ENCODE measurements around the gene ROR1.

The ROR1 gene

DNA sequence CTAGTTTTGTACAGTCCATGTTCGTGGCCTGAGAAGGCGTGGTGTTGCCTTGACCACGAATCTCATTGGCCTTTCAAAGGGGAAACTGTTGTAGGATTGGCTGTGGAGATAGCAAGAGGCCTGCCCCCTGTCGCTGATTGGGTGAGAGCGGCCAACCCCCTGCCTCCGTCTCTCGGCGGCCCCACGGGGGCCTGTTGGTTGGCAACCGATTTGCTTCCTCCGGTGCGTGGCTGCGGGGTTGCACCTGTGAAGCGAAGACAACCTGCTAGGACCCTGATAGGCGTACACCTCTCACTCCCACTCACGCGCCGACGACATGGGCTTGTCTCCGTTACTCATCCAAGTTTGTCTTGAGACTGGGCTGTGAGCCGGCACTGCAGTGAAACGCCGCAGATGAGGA, 429.6 kb downstream of the ROR1 start, which contains the start of gene UBE2U (continued):
- TF ChIP-seq, protein P1, sequence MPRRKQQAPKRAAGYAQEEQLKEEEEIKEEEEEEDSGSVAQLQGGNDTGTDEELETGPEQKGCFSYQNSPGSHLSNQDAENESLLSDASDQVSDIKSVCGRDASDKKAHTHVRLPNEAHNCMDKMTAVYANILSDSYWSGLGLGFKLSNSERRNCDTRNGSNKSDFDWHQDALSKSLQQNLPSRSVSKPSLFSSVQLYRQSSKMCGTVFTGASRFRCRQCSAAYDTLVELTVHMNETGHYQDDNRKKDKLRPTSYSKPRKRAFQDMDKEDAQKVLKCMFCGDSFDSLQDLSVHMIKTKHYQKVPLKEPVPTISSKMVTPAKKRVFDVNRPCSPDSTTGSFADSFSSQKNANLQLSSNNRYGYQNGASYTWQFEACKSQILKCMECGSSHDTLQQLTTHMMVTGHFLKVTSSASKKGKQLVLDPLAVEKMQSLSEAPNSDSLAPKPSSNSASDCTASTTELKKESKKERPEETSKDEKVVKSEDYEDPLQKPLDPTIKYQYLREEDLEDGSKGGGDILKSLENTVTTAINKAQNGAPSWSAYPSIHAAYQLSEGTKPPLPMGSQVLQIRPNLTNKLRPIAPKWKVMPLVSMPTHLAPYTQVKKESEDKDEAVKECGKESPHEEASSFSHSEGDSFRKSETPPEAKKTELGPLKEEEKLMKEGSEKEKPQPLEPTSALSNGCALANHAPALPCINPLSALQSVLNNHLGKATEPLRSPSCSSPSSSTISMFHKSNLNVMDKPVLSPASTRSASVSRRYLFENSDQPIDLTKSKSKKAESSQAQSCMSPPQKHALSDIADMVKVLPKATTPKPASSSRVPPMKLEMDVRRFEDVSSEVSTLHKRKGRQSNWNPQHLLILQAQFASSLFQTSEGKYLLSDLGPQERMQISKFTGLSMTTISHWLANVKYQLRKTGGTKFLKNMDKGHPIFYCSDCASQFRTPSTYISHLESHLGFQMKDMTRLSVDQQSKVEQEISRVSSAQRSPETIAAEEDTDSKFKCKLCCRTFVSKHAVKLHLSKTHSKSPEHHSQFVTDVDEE (CRISPR knock-in tag; IDR thresholded peaks at IDR 0.05), result no peak
- no peak for TF ChIP-seq RARB (CRISPR knock-in tag; IDR thresholded peaks at IDR 0.05)
- TF ChIP-seq, protein P2, sequence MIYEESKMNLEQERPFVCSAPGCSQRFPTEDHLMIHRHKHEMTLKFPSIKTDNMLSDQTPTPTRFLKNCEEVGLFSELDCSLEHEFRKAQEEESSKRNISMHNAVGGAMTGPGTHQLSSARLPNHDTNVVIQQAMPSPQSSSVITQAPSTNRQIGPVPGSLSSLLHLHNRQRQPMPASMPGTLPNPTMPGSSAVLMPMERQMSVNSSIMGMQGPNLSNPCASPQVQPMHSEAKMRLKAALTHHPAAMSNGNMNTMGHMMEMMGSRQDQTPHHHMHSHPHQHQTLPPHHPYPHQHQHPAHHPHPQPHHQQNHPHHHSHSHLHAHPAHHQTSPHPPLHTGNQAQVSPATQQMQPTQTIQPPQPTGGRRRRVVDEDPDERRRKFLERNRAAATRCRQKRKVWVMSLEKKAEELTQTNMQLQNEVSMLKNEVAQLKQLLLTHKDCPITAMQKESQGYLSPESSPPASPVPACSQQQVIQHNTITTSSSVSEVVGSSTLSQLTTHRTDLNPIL (CRISPR knock-in tag; IDR thresholded peaks at IDR 0.05; ENCODE audit: low read depth), result no peak

DNA sequence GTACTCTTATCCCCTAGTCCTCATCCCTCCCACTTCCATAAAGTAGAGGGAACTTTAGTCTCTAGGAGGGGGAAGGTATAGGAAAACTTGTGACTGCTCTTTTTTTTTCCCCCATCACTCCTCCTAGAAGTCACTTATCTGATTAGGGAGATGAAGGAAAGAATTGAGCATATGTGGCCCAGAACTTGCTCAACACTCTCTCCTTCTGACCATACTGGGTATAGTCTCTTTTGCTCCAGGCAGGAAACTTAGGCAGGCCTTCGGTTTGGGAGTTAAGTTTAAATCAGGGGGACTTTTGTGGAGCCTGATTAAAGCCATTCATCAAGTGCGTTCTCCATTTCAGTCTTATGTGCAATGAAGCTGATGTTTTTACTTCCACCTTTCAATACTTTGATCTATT, 435.4 kb downstream of the ROR1 start:
- no peak for ATAC-seq
- TF ChIP-seq PPARA (CRISPR knock-in tag; IDR thresholded peaks at IDR 0.05; ENCODE audit: borderline replicate concordance) (no peak), CSDC2 (CRISPR knock-in tag; IDR thresholded peaks at IDR 0.05) (no peak), ESRRG (CRISPR knock-in tag; IDR thresholded peaks at IDR 0.05) (no peak), ISL1 (CRISPR knock-in tag; IDR thresholded peaks at IDR 0.05) (no peak), RARB (CRISPR knock-in tag; IDR thresholded peaks at IDR 0.05) (no peak), OSR1 (CRISPR knock-in tag; IDR thresholded peaks at IDR 0.05) (no peak), ZFP3 (CRISPR knock-in tag; IDR thresholded peaks at IDR 0.05) (no peak), ZFP30 (CRISPR knock-in tag; IDR thresholded peaks at IDR 0.05) (no peak), GLIS3 (CRISPR knock-in tag; IDR thresholded peaks at IDR 0.05) (no peak), ZNF70 (CRISPR knock-in tag; IDR thresholded peaks at IDR 0.05) (no peak), TCF4 (CRISPR knock-in tag; IDR thresholded peaks at IDR 0.05; ENCODE audit: borderline replicate concordance) (no peak)
- TF ChIP-seq, protein P1 (CRISPR knock-in tag; IDR thresholded peaks at IDR 0.05), result no peak
- TF ChIP-seq, protein P3, sequence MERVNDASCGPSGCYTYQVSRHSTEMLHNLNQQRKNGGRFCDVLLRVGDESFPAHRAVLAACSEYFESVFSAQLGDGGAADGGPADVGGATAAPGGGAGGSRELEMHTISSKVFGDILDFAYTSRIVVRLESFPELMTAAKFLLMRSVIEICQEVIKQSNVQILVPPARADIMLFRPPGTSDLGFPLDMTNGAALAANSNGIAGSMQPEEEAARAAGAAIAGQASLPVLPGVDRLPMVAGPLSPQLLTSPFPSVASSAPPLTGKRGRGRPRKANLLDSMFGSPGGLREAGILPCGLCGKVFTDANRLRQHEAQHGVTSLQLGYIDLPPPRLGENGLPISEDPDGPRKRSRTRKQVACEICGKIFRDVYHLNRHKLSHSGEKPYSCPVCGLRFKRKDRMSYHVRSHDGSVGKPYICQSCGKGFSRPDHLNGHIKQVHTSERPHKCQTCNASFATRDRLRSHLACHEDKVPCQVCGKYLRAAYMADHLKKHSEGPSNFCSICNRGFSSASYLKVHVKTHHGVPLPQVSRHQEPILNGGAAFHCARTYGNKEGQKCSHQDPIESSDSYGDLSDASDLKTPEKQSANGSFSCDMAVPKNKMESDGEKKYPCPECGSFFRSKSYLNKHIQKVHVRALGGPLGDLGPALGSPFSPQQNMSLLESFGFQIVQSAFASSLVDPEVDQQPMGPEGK (CRISPR knock-in tag; IDR thresholded peaks at IDR 0.05; ENCODE audit: borderline replicate concordance), result no peak
- TF ChIP-seq, protein P4, sequence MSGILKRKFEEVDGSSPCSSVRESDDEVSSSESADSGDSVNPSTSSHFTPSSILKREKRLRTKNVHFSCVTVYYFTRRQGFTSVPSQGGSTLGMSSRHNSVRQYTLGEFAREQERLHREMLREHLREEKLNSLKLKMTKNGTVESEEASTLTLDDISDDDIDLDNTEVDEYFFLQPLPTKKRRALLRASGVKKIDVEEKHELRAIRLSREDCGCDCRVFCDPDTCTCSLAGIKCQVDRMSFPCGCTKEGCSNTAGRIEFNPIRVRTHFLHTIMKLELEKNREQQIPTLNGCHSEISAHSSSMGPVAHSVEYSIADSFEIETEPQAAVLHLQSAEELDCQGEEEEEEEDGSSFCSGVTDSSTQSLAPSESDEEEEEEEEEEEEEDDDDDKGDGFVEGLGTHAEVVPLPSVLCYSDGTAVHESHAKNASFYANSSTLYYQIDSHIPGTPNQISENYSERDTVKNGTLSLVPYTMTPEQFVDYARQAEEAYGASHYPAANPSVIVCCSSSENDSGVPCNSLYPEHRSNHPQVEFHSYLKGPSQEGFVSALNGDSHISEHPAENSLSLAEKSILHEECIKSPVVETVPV (CRISPR knock-in tag; IDR thresholded peaks at IDR 0.05), result no peak
- TF ChIP-seq, protein P5, sequence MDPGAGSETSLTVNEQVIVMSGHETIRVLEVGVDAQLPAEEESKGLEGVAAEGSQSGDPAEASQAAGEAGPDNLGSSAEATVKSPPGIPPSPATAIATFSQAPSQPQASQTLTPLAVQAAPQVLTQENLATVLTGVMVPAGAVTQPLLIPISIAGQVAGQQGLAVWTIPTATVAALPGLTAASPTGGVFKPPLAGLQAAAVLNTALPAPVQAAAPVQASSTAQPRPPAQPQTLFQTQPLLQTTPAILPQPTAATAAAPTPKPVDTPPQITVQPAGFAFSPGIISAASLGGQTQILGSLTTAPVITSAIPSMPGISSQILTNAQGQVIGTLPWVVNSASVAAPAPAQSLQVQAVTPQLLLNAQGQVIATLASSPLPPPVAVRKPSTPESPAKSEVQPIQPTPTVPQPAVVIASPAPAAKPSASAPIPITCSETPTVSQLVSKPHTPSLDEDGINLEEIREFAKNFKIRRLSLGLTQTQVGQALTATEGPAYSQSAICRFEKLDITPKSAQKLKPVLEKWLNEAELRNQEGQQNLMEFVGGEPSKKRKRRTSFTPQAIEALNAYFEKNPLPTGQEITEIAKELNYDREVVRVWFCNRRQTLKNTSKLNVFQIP (CRISPR knock-in tag; IDR thresholded peaks at IDR 0.05; ENCODE audit: borderline replicate concordance, low read depth), result no peak

DNA sequence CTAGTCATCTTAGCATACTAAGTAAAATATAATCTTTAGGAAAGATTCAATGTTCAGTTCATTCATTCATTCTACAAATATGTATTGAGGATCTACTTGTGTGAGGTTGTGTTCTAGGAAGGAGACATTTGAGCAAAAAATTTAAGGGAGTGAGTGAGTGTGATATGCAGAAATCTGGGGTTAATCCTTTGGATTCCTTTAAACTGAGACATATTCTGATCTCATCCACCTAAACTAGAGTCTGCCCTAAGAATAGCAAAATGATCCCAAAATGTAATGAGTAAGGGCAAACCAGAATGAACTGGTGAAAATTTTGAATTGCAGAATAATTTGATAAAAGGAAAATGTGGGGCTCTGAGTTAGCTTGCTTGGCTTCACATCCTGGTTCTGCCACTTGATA, 438.2 kb downstream of the ROR1 start:
- ATAC-seq, result peak; percentile 70
- no peak for TF ChIP-seq SNAI2 (CRISPR knock-in tag; IDR thresholded peaks at IDR 0.05)
- TF ChIP-seq, protein P3 (CRISPR knock-in tag; IDR thresholded peaks at IDR 0.05; ENCODE audit: borderline replicate concordance), result no peak
- TF ChIP-seq, protein P5 (CRISPR knock-in tag; IDR thresholded peaks at IDR 0.05; ENCODE audit: borderline replicate concordance, low read depth), result no peak
- TF ChIP-seq ESRRG (CRISPR knock-in tag; IDR thresholded peaks at IDR 0.05), result no peak
- TF ChIP-seq, protein P2 (CRISPR knock-in tag; IDR thresholded peaks at IDR 0.05; ENCODE audit: low read depth), result no peak
- no peak for TF ChIP-seq ZC3H10 (CRISPR knock-in tag; IDR thresholded peaks at IDR 0.05)
- TF ChIP-seq ZFP3 (CRISPR knock-in tag; IDR thresholded peaks at IDR 0.05), result no peak
- no peak for TF ChIP-seq RARB (CRISPR knock-in tag; IDR thresholded peaks at IDR 0.05)
- no peak for TF ChIP-seq TCF4 (CRISPR knock-in tag; IDR thresholded peaks at IDR 0.05; ENCODE audit: borderline replicate concordance)
- no peak for TF ChIP-seq OSR1 (CRISPR knock-in tag; IDR thresholded peaks at IDR 0.05)
- TF ChIP-seq PPARA (CRISPR knock-in tag; IDR thresholded peaks at IDR 0.05; ENCODE audit: borderline replicate concordance), result no peak

Data from SK-N-SH treated with all-trans-retinoic acid at 6 μM for 48 hours (cell line).